Activated gamma-delta T cell (primary cell): ENCODE data around the gene FBXO30.

Experiments
- DNase-seq: peaks from one replicate; lab custom pipeline; 2025; lab: John Stamatoyannopoulos, UW

Gene FBXO30

DNA sequence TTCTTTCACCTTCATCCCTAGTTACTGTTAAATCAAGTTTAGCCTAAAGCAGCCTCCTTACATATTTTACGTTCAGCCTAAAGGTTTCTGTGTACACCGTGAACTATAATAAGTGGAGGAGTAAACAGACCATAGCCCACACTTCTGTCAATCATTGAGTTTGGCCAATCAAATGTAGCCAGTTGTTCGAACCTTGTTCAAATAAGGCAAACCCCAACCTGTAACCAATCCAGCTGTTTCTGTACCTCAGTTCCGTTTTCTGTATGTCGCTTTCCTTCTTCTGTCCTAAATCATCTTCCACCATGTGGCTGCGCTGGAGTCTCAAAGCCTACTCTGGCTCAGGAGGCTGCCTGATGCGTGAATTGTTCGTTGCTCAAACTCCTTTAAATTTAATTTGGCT, 1.8 kb upstream of the FBXO30 start:
- DNase-seq, result no peak

- no peak for DNase-seq
Measured at GRCh38 chr6:145815309-145816274, 997 bp upstream of the FBXO30 start.

DNA sequence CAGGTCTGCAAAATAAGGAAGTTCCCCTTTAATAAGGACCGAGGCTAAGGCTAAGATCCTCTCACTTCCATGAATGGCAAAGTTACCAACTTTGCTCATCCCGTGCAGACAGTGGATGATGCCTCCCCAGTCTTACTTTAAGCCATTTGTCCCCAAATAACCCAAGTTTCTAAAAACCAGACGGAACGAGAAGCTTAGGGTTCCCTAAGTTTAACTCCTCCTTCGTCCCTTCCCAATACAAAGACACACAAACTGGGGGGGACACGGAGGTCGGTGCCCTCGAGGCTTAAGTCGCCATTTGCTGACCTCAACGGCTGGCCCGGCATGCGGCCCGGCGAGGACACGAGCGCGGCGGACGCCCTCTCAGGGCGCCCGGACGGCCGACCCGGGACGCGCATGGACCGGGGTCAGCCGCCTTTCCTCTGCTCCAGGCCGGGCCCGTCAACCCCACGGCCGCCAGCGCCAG, 527 bp downstream of the FBXO30 start:
- DNase-seq, result no peak

DNA sequence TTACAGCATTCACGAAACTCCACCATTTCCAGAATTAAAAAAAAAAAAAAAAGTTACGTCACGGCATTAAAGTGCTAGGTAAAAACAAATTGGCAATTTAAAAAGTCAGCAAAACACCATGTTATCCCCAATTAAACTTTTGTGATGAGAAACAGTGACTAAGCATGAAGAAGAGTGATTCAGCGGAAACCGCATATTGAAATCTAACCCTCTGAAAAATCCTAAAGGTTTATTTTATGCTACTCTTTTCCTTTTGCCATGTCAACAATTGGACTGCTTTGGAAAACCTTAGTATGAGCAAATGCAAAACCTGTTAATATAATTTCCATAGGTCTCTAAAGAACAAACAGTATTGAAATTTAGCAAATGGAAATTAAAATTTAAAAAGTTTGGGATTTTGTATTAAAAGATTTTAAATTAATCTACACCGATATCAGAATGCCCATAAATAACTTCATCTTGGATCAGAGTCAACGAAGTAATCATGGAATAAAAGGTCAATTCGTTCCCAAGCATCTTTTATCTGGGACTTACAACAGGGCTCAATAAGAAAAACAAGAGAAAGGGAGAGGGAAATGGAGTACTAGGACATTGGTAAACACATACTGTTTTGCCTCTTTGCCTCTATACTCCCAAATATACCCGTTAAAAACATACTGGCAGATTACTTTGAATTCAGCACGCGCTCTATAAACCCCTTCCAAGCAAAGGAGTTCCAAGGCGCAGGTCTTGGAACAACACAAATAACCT, 1.1 kb downstream of the FBXO30 start:
- DNase-seq, result no peak

GRCh38 chr6:145811741-145812140, 2.9 kb downstream of the FBXO30 start:
- no peak for DNase-seq

GRCh38 chr6:145809785-145810184, 4.8 kb downstream of the FBXO30 start:
- DNase-seq, result no peak

DNA sequence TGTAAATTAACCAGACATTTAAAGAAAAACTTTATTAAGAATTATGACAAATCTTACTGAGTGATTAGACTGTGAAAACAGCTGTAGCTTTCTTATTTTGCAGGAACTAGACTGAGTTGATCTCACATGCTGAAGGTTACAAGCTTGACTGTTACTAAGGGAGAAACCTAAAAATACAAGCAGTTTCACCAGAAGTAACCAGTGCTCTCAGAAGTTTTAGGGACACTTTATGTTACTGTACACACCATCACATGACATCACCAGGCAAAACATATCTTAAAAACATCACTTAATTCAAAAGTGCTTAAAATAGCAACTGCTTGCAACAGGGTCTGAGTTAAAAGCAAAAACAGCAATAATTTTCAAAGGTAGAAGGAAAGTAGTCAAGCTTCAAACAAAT, 5.4 kb downstream of the FBXO30 start:
- no peak for DNase-seq

DNA sequence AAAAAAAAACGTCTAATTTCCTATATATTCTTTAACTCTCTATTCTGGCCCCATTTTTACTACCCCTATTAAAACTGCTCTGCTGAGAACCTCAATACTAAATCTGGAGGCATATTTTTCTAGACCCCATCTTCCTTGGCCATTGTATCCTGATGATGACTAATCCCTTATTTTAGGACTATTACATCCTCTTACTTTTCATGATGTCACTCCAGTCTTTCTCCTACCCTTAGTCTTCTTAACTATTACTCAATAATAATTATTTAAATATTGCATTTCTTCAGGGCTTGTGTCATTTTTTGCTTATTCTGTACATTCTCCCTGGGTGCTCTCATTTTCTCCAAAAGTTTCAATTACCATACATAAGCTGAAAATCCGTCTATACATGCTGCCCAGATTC, 6.4 kb downstream of the FBXO30 start:
- no peak for DNase-seq

DNA sequence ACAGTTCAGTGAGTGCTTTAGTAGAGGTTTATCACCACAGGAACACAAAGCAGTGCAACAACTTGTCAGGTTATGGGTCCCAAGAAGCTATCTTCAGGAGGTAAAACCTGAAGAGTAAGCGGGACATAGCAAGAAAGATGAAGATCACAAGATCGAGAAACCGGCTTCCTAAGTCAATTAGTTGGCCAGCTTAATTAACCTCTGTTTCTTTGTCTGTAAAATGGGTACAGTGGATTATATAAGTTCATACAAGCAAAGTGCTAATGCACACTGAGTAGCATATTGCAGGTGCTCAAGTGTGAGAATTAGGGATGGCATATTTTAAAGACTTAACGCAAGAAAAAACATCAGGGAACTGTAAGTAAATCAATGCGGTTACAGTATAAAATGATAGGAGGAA, 12.5 kb downstream of the FBXO30 start:
- DNase-seq, result no peak

DNA sequence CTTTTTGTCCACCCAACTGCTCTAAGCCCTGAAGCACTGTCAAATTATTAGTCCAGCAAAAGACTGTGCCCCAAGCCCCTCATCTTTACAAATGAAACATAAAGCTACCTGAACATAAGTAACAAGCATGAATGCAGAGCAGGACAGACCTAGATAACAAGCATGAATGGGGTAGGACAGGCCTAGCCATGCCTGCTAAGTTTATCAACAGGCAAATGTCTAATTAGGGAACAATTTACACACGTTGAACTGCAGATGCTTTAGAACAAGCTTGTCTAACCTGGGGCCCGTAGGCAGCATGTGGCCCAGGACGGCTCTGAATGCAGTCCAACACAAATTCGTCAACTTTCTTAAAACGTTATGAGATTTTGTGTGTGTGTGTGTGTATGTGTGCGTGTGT, 13.6 kb downstream of the FBXO30 start:
- DNase-seq, result no peak

GRCh38 chr6:145798530-145798929, 16.1 kb downstream of the FBXO30 start:
- DNase-seq, result no peak

GRCh38 chr6:145789443-145789842, 25.2 kb downstream of the FBXO30 start:
- DNase-seq, result no peak

- DNase-seq, result no peak
Measured at GRCh38 chr6:145787688-145788087, 26.9 kb downstream of the FBXO30 start.

- no peak for DNase-seq
Measured at GRCh38 chr6:145784683-145785082, 29.9 kb downstream of the FBXO30 start.

DNA sequence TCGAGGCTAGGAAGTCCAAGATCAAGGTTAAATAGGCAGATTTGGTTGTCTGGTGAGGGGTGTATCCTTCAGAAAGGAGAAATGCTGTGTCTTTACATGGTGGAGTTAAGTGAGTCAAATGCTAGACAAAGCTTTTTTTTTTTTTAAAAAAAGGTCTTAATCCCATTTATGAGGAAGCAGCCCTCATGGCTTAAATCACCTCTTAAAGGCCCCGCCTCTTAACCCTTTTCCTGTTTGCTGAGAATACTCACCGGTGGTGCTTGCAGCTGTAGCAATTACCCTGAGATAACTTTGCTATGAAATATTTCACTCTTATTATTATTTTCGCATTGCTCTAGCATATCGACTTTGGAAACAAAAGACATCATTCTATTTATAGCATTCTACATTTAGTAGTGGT, 30.8 kb downstream of the FBXO30 start:
- DNase-seq, result no peak

DNA sequence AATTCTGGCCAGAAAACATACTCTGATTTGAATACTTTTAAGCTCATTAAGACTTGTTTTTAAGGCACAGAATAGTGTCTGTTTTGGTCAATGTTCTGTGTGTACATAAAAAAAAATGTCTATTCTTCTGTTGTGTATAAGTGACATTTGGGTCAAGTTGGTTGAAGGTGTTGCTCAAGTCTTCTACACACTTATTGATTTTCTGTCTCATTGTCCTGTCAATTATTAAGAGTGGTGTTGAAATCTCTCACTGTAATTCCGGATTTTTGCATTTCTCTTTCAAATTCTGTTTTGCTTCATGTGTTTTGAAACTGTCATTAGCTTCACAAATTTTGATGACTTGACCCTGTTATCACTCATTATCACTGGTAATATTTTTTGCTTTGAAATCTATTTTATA, 41.7 kb downstream of the FBXO30 start:
- no peak for DNase-seq

- DNase-seq, result no peak
Measured at GRCh38 chr6:145765449-145765848, 49.1 kb downstream of the FBXO30 start.

DNA sequence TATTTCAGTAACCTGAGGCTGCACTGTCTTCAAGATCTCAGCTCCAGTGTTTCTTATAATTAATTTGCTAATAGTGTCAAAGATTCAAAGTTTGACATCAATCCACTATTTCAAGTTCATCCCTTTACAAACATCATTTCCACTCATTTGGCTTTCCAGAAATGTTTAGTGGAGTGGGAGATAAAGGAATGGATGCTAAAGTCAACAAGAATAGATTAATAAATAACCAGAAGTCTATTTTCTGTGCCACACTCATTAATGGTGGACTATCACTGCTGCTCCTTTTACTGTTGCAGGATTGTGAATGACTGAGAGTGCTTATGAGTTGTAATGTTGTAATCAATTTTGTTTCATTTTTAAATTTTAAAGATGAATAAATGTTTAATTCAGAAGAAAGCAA, 50.9 kb downstream of the FBXO30 start:
- DNase-seq, result no peak

GRCh38 chr6:145761584-145761983, 53.0 kb downstream of the FBXO30 start:
- DNase-seq, result no peak

DNA sequence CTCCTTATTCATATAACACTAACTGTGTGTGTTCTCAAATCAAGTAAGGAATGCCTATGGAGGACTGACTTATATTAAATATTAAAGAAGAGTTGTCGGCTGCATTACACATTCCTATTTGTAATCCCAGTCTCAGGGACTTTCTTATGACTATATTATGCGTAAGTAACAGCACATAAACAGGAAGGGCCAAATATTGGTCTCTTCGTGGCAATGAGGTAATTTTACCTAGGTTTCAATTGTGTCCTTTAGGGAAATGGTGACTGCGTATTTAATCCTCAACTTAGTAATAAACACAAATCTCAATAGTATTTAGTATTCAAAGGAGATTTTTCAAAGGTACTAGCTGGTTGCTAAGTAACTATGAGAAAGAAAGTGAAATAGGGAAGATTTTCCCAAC, 56.5 kb downstream of the FBXO30 start:
- DNase-seq, result no peak

DNA sequence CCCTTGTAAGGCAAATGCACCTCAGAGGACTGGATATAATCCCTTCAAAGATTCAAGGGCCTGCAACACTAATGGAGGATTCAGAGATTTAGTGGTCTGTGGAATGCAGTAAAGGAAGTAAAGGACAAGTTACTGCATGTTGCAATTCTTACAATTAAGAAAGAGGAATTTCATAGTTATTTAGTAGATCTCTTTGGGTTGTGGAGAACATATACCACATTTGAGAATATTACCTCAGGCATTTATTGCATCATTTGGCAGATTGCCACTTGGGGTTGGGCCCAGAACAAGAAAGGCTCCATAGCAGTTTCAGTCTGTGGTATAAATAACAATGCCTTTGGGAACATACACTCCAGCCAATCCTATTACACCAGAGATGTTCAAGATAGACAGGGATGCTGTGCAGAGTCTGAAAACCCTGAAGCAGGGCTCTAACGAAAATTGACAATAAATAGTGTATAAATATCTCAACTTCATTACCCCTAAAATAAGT, 58.4 kb downstream of the FBXO30 start:
- no peak for DNase-seq

- no peak for DNase-seq
Measured at GRCh38 chr6:145755682-145756081, 58.9 kb downstream of the FBXO30 start.

GRCh38 chr6:145752638-145753037, 62.0 kb downstream of the FBXO30 start:
- DNase-seq, result no peak
